GM12872 (cell line): ENCODE data around the gene SDK2.

ENCODE experiments used
- CTCF ChIP-seq: IDR thresholded peaks from 3 replicates; pipeline ENCODE4 v1.5.1; 2011; ENCODE audit warnings: low read depth, mild to moderate bottlenecking, low read length, moderate library complexity; ENCODE audit not compliant: insufficient read depth

SDK2 gene

DNA sequence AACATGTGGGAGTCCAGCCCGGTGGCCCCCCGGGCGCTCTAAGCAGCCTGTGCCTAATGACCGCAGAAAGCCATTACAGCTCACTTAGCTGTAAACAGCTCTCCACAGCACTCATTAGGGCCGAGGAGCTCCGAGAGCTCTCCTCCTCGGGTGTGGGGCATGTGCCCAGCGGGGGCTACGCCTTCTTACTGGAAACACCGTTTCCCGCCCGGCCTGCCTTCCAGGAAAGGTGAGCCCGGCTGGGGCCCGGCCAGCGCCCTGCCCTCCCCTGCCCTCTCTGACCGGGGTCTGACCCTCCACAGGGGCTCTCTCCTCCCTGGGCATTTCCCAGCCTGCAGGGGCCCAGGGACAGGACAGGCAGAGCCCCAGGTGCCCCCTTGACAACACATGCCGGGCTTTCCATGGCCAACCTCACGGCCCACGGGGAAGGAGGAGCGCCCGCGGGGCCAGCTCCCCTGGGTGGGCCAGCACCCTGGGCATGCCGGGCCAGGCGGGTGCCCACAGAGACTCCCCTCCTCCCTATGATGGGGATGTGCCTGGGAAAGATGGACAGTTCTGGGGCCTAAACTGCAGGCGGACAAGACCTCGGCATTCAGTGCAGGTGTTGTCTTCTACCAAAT lies 72.6 kb downstream of the SDK2 start:
- no peak for TF ChIP-seq CTCF

- no peak for TF ChIP-seq CTCF
Observed at GRCh38 chr17:73569762-73570319, 74.4 kb downstream of the SDK2 start.

GRCh38 chr17:73568934-73569333 lies 75.3 kb downstream of the SDK2 start:
- no peak for TF ChIP-seq CTCF

DNA sequence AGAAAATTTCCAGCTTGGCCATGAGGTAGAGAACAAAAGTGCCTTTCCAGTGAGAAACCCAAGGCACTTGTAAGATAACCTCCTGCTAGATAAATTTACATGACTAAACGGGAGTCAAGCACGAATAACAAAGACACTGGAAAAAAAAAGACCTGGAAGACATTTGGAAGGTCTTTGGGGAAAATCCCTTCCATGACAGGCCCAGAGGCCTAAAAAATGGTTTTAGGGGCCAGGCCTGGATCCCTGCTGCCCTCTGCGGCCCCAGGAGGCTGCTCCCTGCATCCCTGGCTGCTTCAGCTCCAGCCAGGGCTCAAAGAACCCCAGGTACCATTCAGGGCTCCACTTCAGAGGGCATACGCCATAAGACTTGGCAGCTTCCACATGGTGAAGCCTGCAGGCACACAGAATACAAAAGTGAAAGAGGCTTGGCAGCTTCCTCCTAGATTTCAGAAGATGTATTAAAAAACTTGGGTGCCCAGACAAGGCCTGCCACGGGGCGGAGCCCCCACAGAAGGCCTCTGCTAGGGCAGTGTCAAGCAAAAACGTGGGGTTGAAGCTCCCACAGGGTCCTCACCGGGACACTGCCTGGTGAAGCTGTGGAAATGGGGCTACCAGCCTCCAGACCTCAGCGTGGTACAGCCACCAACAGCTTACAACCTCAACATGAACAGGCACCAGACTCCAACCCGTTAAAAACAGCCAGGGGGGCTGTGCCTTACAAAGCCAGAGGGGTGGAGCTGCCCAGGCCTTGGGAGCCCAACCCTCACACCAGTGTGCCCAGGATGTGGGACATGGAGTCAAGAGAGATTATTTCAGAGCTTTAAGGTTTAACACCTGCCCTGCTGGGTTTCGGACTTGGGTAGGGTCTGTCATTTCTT lies 77.1 kb downstream of the SDK2 start:
- TF ChIP-seq CTCF, result no peak

GRCh38 chr17:73564843-73565242 lies 79.4 kb downstream of the SDK2 start:
- TF ChIP-seq CTCF, result no peak

GRCh38 chr17:73562896-73563295 lies 81.3 kb downstream of the SDK2 start:
- TF ChIP-seq CTCF, result no peak

DNA sequence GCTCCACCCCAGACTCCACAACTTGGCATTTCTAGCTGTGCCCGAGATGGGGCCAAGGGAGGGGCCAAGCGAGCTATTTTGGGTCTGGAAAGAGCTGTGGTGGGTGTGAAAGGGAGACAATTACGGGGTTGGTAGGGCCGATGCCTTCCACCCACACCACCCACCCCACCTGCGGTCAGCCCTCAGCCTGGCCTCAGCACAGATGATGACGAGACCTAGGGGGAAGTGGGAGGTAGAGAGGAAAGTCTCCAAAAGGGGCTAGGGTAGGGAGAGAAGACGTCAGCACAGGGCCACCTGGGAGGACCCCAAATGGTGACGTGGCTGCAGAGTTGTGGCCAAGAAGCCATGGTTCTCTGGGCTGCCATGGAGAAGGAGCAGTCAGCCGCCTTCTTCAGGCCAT lies 83.1 kb downstream of the SDK2 start:
- no peak for TF ChIP-seq CTCF
